Liver (tissue), 9 donors: ENCODE measurements around the gene GMEB2. TPM values are rescaled to one million over a fixed set of nuclear protein-coding genes. Genes with fewer than 3 reads are reported as not detected.

Source experiments
- DNase-seq: peaks from one replicate; pipeline ENCODE4 v3.0.0-alpha.2; 2017; ENCODE audit warnings: low spot score
- H3K27ac ChIP-seq, 2 donors: one replicate each; pipeline ENCODE4 v1.7.0; 2013; ENCODE audit warnings: inconsistent platforms in 2 of 2, low read length in 2 of 2, control low read depth in 1 of 2, low read depth in 1 of 2, mild to moderate bottlenecking in 1 of 2
- H3K27me3 ChIP-seq, 4 donors: one replicate each; pipeline versions ENCODE4 v1.6.1 to v1.7.0; 2013; ENCODE audit warnings: low read length in 3 of 4, inconsistent platforms in 1 of 4, mild to moderate bottlenecking in 1 of 4, moderate library complexity in 1 of 4; ENCODE audit not compliant: control insufficient read depth in 4 of 4, insufficient read depth in 4 of 4
- H3K36me3 ChIP-seq, 4 donors: one replicate each; pipeline versions ENCODE4 v1.6.1 to v1.7.0; 2013; ENCODE audit warnings: low read length in 3 of 4, mild to moderate bottlenecking in 3 of 4, low read depth in 1 of 4, moderate library complexity in 1 of 4; ENCODE audit not compliant: control insufficient read depth in 4 of 4, insufficient read depth in 3 of 4
- H3K4me1 ChIP-seq, 4 donors: one replicate each; pipeline versions ENCODE4 v1.6.1 to v1.7.0; 2013; ENCODE audit warnings: low read length in 3 of 4, mild to moderate bottlenecking in 3 of 4, moderate library complexity in 1 of 4; ENCODE audit not compliant: control insufficient read depth in 4 of 4, insufficient read depth in 4 of 4
- H3K4me3 ChIP-seq, 3 donors: one replicate each; pipeline versions ENCODE4 v1.6.1 to v1.7.0; 2013; ENCODE audit warnings: low read length in 3 of 3, control low read depth in 1 of 3, low read depth in 1 of 3, mild to moderate bottlenecking in 1 of 3
- H3K9ac ChIP-seq, 2 donors: one replicate each; pipeline ENCODE4 v1.7.0; 2013; ENCODE audit warnings: low read length in 2 of 2, mild to moderate bottlenecking in 2 of 2, moderate library complexity in 2 of 2, control low read depth in 1 of 2, low read depth in 1 of 2
- H3K9me3 ChIP-seq, 4 donors: one replicate each; pipeline versions ENCODE4 v1.6.1 to v1.7.0; 2013; ENCODE audit warnings: low read length in 3 of 4; ENCODE audit not compliant: control insufficient read depth in 4 of 4
- EGR1 ChIP-seq, 2 donors: IDR thresholded peaks; 2 replicates each; pipeline ENCODE4 v1.6.1; 2016 to 2018; ENCODE audit warnings: antibody characterized with exemption in 2 of 2, low read depth in 2 of 2
- FOXA1 ChIP-seq: IDR thresholded peaks from 2 replicates; pipeline ENCODE4 v1.6.1; 2016; ENCODE audit warnings: antibody characterized with exemption
- FOXA2 ChIP-seq: IDR thresholded peaks from 2 replicates; pipeline ENCODE4 v1.6.1; 2016; ENCODE audit warnings: antibody characterized with exemption
- GABPA ChIP-seq, 2 donors: IDR thresholded peaks in 1 of 2; conservative IDR thresholded peaks in 1 of 2; 2 replicates each; pipeline ENCODE4 v1.6.1; 2016; ENCODE audit warnings: antibody characterized with exemption in 2 of 2, mild to moderate bottlenecking in 1 of 2, moderate library complexity in 1 of 2
- HNF4A ChIP-seq, 2 donors: conservative IDR thresholded peaks; 2 replicates each; pipeline ENCODE4 v1.6.1; 2016; ENCODE audit warnings: antibody characterized with exemption in 2 of 2, mild to moderate bottlenecking in 2 of 2
- HNF4G ChIP-seq: IDR thresholded peaks from 2 replicates; pipeline ENCODE4 v1.6.1; 2016; ENCODE audit warnings: antibody characterized with exemption
- JUND ChIP-seq, 2 donors: IDR thresholded peaks; 2 replicates each; pipeline ENCODE4 v1.6.1; 2016; ENCODE audit warnings: antibody characterized with exemption in 2 of 2
- NR2F2 ChIP-seq: IDR thresholded peaks from 2 replicates; pipeline ENCODE4 v1.6.1; 2016; ENCODE audit warnings: antibody characterized with exemption
- RAD21 ChIP-seq, 2 donors: IDR thresholded peaks; 2 replicates each; pipeline ENCODE4 v1.6.1; 2016; ENCODE audit warnings: antibody characterized with exemption in 2 of 2, mild to moderate bottlenecking in 2 of 2
- RXRA ChIP-seq, 2 donors: IDR thresholded peaks; 2 replicates each; pipeline ENCODE4 v1.6.1; 2017 to 2018; ENCODE audit warnings: antibody characterized with exemption in 2 of 2, mild to moderate bottlenecking in 1 of 2
- SP1 ChIP-seq: IDR thresholded peaks from 2 replicates; pipeline ENCODE4 v1.6.1; 2018; ENCODE audit warnings: antibody characterized with exemption, mild to moderate bottlenecking
- TAF1 ChIP-seq: conservative IDR thresholded peaks from 2 replicates; pipeline ENCODE4 v1.6.1; 2016; ENCODE audit warnings: antibody characterized with exemption, mild to moderate bottlenecking
- YY1 ChIP-seq: IDR thresholded peaks from 2 replicates; pipeline ENCODE4 v1.6.1; 2016; ENCODE audit warnings: antibody characterized with exemption, mild to moderate bottlenecking
- WGBS: extraction: QIAGEN DNeasy Blood & Tissue Kit; methylation state at CpG from one replicate; pipeline ENCODE4 v1.1.7; 2013; 5-methylcytosine and 5-hydroxymethylcytosine counted together
- polyA plus RNA-seq, 2 donors: library from polyadenylated mRNA; stranded (reverse) in 1 of 2; unstranded in 1 of 2; fragments of 200-250 nt in 1 of 2; fragments of >200 nt in 1 of 2; fragmentation: Nextera tagmentation in 1 of 2; extraction: Ambion mirVana in 1 of 2; gene quantifications; one replicate each; pipeline versions ENCODE4 v1.2.1 to v1.2.3, GENCODE V29; 2013 to 2015
- total RNA-seq, 2 donors: library from RNA; depleted of rRNA; stranded (reverse); fragments of >200 nt; gene quantifications; one replicate each; pipeline ENCODE4 v1.2.3, GENCODE V29; 2014
- TF ChIP-seq, protein P1 (sequence below): IDR thresholded peaks from 2 replicates; pipeline ENCODE4 v1.6.1; 2016; ENCODE audit warnings: antibody characterized with exemption
- TF ChIP-seq, protein P2 (sequence below): IDR thresholded peaks from 2 replicates; pipeline ENCODE4 v1.6.1; 2016; ENCODE audit warnings: antibody characterized with exemption
- TF ChIP-seq, protein P3 (sequence below): IDR thresholded peaks from 2 replicates; pipeline ENCODE4 v1.6.1; 2016; ENCODE audit warnings: antibody characterized with exemption
- TF ChIP-seq, protein P4 (sequence below): IDR thresholded peaks from 2 replicates; pipeline ENCODE4 v1.6.1; 2016; ENCODE audit warnings: antibody characterized with exemption, mild to moderate bottlenecking
- TF ChIP-seq, protein P5 (sequence below): fragments of 150-350 bp; IDR thresholded peaks from 2 replicates; pipeline ENCODE4 v1.5.1; 2017; ENCODE audit warnings: improper control_type of control experiment, low read depth, low read length; ENCODE audit not compliant: missing input control
- donor health status: healthy.
- donor health status: healthy.
- donor health status: healthy.
- donor health status: healthy.
- donor health status: healthy.

Gene GMEB2
- total and polyA plus RNA-seq, 4 donors, result 1.3 to 8.6 (median 5.3) TPM

DNA sequence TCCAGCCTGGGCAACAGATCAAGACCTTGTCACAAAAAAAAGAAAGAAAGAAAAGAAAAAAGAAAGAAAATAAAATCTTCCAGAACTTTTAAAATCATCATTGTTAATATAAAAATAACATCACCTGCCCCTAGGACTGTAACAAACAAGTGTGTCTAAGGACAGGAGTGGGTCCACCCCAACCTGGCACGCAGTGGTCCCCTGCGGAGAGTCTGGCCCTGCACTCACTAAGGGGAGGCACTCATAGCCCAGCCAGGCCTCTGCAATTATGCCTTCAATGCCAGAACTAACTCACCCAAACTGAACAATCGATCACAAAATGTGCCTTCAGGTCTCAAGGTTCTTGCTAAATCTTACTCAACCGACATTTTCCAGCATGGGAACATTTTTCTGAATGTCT, 4.8 kb downstream of the GMEB2 start:
- no peak for TF ChIP-seq TAF1
- no peak for TF ChIP-seq JUND (IDR thresholded peaks at IDR 0.05)
- no peak for TF ChIP-seq HNF4G
- TF ChIP-seq SP1, result no peak
- TF ChIP-seq, protein P1, sequence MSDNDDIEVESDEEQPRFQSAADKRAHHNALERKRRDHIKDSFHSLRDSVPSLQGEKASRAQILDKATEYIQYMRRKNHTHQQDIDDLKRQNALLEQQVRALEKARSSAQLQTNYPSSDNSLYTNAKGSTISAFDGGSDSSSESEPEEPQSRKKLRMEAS, result no peak
- TF ChIP-seq, protein P2, sequence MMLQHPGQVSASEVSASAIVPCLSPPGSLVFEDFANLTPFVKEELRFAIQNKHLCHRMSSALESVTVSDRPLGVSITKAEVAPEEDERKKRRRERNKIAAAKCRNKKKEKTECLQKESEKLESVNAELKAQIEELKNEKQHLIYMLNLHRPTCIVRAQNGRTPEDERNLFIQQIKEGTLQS, result no peak
- no peak for TF ChIP-seq RXRA (IDR thresholded peaks at IDR 0.05)
- TF ChIP-seq FOXA1, result no peak
- TF ChIP-seq, protein P3, sequence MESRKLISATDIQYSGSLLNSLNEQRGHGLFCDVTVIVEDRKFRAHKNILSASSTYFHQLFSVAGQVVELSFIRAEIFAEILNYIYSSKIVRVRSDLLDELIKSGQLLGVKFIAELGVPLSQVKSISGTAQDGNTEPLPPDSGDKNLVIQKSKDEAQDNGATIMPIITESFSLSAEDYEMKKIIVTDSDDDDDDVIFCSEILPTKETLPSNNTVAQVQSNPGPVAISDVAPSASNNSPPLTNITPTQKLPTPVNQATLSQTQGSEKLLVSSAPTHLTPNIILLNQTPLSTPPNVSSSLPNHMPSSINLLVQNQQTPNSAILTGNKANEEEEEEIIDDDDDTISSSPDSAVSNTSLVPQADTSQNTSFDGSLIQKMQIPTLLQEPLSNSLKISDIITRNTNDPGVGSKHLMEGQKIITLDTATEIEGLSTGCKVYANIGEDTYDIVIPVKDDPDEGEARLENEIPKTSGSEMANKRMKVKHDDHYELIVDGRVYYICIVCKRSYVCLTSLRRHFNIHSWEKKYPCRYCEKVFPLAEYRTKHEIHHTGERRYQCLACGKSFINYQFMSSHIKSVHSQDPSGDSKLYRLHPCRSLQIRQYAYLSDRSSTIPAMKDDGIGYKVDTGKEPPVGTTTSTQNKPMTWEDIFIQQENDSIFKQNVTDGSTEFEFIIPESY, result no peak
- no peak for TF ChIP-seq GABPA (IDR thresholded peaks at IDR 0.05 in 1 of 2, conservative IDR thresholded peaks at IDR 0.05 in 1 of 2)
- no peak for TF ChIP-seq YY1
- TF ChIP-seq, protein P4, sequence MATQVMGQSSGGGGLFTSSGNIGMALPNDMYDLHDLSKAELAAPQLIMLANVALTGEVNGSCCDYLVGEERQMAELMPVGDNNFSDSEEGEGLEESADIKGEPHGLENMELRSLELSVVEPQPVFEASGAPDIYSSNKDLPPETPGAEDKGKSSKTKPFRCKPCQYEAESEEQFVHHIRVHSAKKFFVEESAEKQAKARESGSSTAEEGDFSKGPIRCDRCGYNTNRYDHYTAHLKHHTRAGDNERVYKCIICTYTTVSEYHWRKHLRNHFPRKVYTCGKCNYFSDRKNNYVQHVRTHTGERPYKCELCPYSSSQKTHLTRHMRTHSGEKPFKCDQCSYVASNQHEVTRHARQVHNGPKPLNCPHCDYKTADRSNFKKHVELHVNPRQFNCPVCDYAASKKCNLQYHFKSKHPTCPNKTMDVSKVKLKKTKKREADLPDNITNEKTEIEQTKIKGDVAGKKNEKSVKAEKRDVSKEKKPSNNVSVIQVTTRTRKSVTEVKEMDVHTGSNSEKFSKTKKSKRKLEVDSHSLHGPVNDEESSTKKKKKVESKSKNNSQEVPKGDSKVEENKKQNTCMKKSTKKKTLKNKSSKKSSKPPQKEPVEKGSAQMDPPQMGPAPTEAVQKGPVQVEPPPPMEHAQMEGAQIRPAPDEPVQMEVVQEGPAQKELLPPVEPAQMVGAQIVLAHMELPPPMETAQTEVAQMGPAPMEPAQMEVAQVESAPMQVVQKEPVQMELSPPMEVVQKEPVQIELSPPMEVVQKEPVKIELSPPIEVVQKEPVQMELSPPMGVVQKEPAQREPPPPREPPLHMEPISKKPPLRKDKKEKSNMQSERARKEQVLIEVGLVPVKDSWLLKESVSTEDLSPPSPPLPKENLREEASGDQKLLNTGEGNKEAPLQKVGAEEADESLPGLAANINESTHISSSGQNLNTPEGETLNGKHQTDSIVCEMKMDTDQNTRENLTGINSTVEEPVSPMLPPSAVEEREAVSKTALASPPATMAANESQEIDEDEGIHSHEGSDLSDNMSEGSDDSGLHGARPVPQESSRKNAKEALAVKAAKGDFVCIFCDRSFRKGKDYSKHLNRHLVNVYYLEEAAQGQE, result no peak
- TF ChIP-seq, protein P5, sequence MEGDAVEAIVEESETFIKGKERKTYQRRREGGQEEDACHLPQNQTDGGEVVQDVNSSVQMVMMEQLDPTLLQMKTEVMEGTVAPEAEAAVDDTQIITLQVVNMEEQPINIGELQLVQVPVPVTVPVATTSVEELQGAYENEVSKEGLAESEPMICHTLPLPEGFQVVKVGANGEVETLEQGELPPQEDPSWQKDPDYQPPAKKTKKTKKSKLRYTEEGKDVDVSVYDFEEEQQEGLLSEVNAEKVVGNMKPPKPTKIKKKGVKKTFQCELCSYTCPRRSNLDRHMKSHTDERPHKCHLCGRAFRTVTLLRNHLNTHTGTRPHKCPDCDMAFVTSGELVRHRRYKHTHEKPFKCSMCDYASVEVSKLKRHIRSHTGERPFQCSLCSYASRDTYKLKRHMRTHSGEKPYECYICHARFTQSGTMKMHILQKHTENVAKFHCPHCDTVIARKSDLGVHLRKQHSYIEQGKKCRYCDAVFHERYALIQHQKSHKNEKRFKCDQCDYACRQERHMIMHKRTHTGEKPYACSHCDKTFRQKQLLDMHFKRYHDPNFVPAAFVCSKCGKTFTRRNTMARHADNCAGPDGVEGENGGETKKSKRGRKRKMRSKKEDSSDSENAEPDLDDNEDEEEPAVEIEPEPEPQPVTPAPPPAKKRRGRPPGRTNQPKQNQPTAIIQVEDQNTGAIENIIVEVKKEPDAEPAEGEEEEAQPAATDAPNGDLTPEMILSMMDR, result no peak
- TF ChIP-seq RAD21 (IDR thresholded peaks at IDR 0.05), result no peak
- TF ChIP-seq HNF4A (conservative IDR thresholded peaks at IDR 0.05), result no peak
- TF ChIP-seq FOXA2, result no peak
- no peak for TF ChIP-seq NR2F2
- TF ChIP-seq EGR1 (IDR thresholded peaks at IDR 0.05; ENCODE audit: low read depth in 2 of 2), result no peak
- Histone ChIP-seq H3K4me3 (no peak overlapping the region), H3K27ac (no peak overlapping the region), H3K27me3 (no peaks in the 10 kb centered on the region), H3K9ac (no peak overlapping the region), H3K36me3 (peaks cover 3 to 21% (median 5%) of the 10 kb centered on the region in 4 donors), H3K4me1 (peaks cover 0 to 3% (median 1%) of the 10 kb centered on the region in 4 donors), H3K9me3 (no peaks in the 10 kb centered on the region)
- DNase-seq, result no peak
- WGBS, result 94% methylated on average over 4 of the region's 4 CpGs
